Neural cell (in vitro differentiated cells): ENCODE results near the gene RBM20. TPM values are rescaled to one million over a fixed set of nuclear protein-coding genes. Genes with fewer than 3 reads are reported as not detected.

Source experiments
- H2AFZ ChIP-seq: fragments of 200-600, 300-800 bp; sonication (generic), shearing (Covaris generic); 2 replicates; pipeline ENCODE4 v1.6.0; 2014; ENCODE audit warnings: low read depth, mild to moderate bottlenecking, antibody characterized with exemption, low read length, moderate library complexity
- H3F3A ChIP-seq: fragments of 200-600 bp; shearing (Covaris generic); 2 replicates; pipeline ENCODE4 v1.6.1; 2016; ENCODE audit warnings: mild to moderate bottlenecking, moderate library complexity, mixed read lengths, antibody characterized with exemption, low read length; ENCODE audit not compliant: insufficient read depth, poor library complexity, severe bottlenecking
- H3K27ac ChIP-seq: fragments of 200-600, 300-800 bp; sonication (generic), shearing (Covaris generic); 2 replicates; pipeline ENCODE4 v1.5.1; 2014; ENCODE audit warnings: mild to moderate bottlenecking, low read length, moderate library complexity
- H3K27me3 ChIP-seq: fragments of 300-800, 200-600 bp; sonication (generic), shearing (Covaris generic); 2 replicates; pipeline ENCODE4 v1.6.0; 2014; ENCODE audit warnings: mild to moderate bottlenecking, low read depth, low read length, moderate library complexity; ENCODE audit not compliant: insufficient read depth
- H3K36me3 ChIP-seq: fragments of 300-800, 200-600 bp; sonication (generic), shearing (Covaris generic); 2 replicates; pipeline ENCODE4 v1.5.1; 2014; ENCODE audit warnings: mild to moderate bottlenecking, antibody characterized with exemption, low read length, moderate library complexity; ENCODE audit not compliant: insufficient read depth
- H3K4me2 ChIP-seq: fragments of 300-800, 200-600 bp; sonication (generic), shearing (Covaris generic); 2 replicates; pipeline ENCODE4 v1.6.0; 2014; ENCODE audit warnings: mild to moderate bottlenecking, low read length
- H3K4me3 ChIP-seq: fragments of 300-800, 200-600 bp; sonication (generic), shearing (Covaris generic); 2 replicates; pipeline ENCODE4 v1.5.1; 2014; ENCODE audit warnings: mild to moderate bottlenecking, low read length, moderate library complexity
- H3K79me2 ChIP-seq: fragments of 200-600 bp; shearing (Covaris generic); replicated peaks from 2 replicates; pipeline ENCODE4 v1.6.0; 2014; ENCODE audit warnings: mild to moderate bottlenecking, low read length, moderate library complexity; ENCODE audit not compliant: insufficient read depth
- H3K9ac ChIP-seq: fragments of 300-800, 200-600 bp; sonication (generic), shearing (Covaris generic); 2 replicates; pipeline ENCODE4 v1.6.1; 2016; ENCODE audit warnings: mild to moderate bottlenecking, low read length, mixed read lengths
- H3K9me2 ChIP-seq: fragments of 200-600 bp; shearing (Covaris generic); 2 replicates; pipeline ENCODE4 v1.6.1; 2016; ENCODE audit warnings: mild to moderate bottlenecking, low read length, mixed read lengths; ENCODE audit not compliant: insufficient read depth
- H3K9me3 ChIP-seq: fragments of 200-600, 300-800 bp; sonication (generic), shearing (Covaris generic); 2 replicates; pipeline ENCODE4 v1.6.1; 2016; ENCODE audit warnings: mild to moderate bottlenecking, mixed run types, low read length, moderate library complexity, mixed read lengths
- H4K20me1 ChIP-seq: fragments of 200-600 bp; shearing (Covaris generic); 2 replicates; pipeline ENCODE4 v1.6.1; 2016; ENCODE audit warnings: mild to moderate bottlenecking, mixed run types; ENCODE audit not compliant: insufficient read depth
- EP300 ChIP-seq: fragments of 450-650 bp; conservative IDR thresholded peaks from 2 replicates; pipeline ENCODE4 v1.6.1; 2014; ENCODE audit warnings: antibody characterized with exemption, mild to moderate bottlenecking, moderate library complexity; ENCODE audit not compliant: poor library complexity, severe bottlenecking
- EZH2 ChIP-seq: fragments of 200-600, 300-800 bp; shearing (Covaris generic), sonication (generic); IDR thresholded peaks from 2 replicates; pipeline ENCODE4 v1.6.1; 2014; ENCODE audit warnings: antibody characterized with exemption, low read length, borderline replicate concordance, mild to moderate bottlenecking; ENCODE audit not compliant: insufficient read depth, poor library complexity, severe bottlenecking
- MXI1 ChIP-seq: fragments of 450-650 bp; conservative IDR thresholded peaks from 2 replicates; pipeline ENCODE4 v1.6.1; 2014; ENCODE audit warnings: antibody characterized with exemption, mild to moderate bottlenecking; ENCODE audit not compliant: poor library complexity, severe bottlenecking
- POLR2AphosphoS5 ChIP-seq: IDR thresholded peaks from 2 replicates; pipeline ENCODE4 v1.6.1; 2012
- RAD21 ChIP-seq: fragments of 450-650 bp; conservative IDR thresholded peaks from 2 replicates; pipeline ENCODE4 v1.6.1; 2014; ENCODE audit warnings: antibody characterized with exemption, mild to moderate bottlenecking, moderate library complexity
- SMC3 ChIP-seq: fragments of 450-650 bp; conservative IDR thresholded peaks from 2 replicates; pipeline ENCODE4 v1.6.1; 2014; ENCODE audit warnings: antibody characterized with exemption, mild to moderate bottlenecking, moderate library complexity; ENCODE audit not compliant: poor library complexity
- TAF1 ChIP-seq: IDR thresholded peaks from 2 replicates; pipeline ENCODE4 v1.6.1; 2012; ENCODE audit warnings: low read depth
- polyA plus RNA-seq: library from polyadenylated mRNA; depleted of rRNA; stranded (reverse); fragments of >200 nt; gene quantifications from 2 replicates; pipeline ENCODE4 v1.2.3, GENCODE V29; 2014
- TF ChIP-seq, protein P1 (sequence below): IDR thresholded peaks from 2 replicates; pipeline ENCODE4 v1.6.1; 2012; ENCODE audit warnings: borderline replicate concordance
- TF ChIP-seq, protein P2 (sequence below): fragments of 450-650 bp; IDR thresholded peaks from 2 replicates; pipeline ENCODE4 v1.5.1; 2014; ENCODE audit warnings: antibody characterized with exemption, mild to moderate bottlenecking, moderate library complexity; ENCODE audit not compliant: poor library complexity, severe bottlenecking

RBM20 gene
- polyA plus RNA-seq, 1 donor from 2014 or later = 0.07 TPM

DNA sequence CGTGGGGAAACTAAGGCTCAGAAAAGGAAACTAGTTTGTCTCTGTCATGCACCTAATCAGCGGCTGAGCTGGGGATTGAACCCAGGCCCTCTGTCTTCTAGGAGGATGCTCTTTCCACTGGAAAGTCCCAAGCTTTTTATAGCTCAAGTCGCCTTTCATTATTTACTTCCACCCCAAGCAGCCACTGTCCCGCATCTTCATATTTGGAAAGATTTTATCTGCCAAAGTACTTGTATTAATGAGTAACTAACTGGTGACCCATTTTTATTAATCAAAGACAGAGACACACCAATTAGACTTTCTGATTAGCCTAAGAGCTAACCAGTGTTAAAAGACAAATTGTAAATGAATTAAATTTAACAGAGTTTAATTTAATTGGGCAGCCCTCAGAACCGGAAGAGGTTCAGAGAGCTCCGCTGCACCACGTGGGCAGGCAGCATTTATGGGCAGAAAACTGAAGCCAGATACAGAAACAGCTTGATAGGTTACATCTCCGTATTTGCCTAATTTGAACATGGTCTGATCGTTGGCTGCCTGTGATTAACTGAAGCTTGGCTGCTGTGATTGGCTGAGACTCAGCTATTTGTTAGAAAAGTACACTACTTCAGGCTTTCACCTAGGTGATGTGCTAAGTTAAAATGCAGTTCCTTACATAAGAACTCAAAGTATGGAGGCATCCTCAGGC lies 149.1 kb downstream of the RBM20 start:
- no peaks in the 10 kb centered on the region for H3F3A ChIP-seq
- H3K36me3 ChIP-seq = no peaks in the 10 kb centered on the region
- H3K9ac ChIP-seq = no peak overlapping the region
- H3K27ac ChIP-seq = no peak overlapping the region
- no peaks in the 10 kb centered on the region for H4K20me1 ChIP-seq
- H3K9me3 ChIP-seq = no peaks in the 10 kb centered on the region
- no peaks in the 10 kb centered on the region for H3K27me3 ChIP-seq
- H3K4me3 ChIP-seq = no peak overlapping the region
- no peaks in the 10 kb centered on the region for H3K79me2 ChIP-seq
- H3K4me2 ChIP-seq = no peak overlapping the region
- no peaks in the 10 kb centered on the region for H3K9me2 ChIP-seq
- H2AFZ ChIP-seq = no peak overlapping the region
- TF ChIP-seq EZH2 (no peak), POLR2AphosphoS5 (no peak), TAF1 (no peak), RAD21 (no peak), SMC3 (no peak), MXI1 (no peak), EP300 (no peak)
- TF ChIP-seq, protein P1, sequence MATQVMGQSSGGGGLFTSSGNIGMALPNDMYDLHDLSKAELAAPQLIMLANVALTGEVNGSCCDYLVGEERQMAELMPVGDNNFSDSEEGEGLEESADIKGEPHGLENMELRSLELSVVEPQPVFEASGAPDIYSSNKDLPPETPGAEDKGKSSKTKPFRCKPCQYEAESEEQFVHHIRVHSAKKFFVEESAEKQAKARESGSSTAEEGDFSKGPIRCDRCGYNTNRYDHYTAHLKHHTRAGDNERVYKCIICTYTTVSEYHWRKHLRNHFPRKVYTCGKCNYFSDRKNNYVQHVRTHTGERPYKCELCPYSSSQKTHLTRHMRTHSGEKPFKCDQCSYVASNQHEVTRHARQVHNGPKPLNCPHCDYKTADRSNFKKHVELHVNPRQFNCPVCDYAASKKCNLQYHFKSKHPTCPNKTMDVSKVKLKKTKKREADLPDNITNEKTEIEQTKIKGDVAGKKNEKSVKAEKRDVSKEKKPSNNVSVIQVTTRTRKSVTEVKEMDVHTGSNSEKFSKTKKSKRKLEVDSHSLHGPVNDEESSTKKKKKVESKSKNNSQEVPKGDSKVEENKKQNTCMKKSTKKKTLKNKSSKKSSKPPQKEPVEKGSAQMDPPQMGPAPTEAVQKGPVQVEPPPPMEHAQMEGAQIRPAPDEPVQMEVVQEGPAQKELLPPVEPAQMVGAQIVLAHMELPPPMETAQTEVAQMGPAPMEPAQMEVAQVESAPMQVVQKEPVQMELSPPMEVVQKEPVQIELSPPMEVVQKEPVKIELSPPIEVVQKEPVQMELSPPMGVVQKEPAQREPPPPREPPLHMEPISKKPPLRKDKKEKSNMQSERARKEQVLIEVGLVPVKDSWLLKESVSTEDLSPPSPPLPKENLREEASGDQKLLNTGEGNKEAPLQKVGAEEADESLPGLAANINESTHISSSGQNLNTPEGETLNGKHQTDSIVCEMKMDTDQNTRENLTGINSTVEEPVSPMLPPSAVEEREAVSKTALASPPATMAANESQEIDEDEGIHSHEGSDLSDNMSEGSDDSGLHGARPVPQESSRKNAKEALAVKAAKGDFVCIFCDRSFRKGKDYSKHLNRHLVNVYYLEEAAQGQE = no peak
- TF ChIP-seq, protein P2, sequence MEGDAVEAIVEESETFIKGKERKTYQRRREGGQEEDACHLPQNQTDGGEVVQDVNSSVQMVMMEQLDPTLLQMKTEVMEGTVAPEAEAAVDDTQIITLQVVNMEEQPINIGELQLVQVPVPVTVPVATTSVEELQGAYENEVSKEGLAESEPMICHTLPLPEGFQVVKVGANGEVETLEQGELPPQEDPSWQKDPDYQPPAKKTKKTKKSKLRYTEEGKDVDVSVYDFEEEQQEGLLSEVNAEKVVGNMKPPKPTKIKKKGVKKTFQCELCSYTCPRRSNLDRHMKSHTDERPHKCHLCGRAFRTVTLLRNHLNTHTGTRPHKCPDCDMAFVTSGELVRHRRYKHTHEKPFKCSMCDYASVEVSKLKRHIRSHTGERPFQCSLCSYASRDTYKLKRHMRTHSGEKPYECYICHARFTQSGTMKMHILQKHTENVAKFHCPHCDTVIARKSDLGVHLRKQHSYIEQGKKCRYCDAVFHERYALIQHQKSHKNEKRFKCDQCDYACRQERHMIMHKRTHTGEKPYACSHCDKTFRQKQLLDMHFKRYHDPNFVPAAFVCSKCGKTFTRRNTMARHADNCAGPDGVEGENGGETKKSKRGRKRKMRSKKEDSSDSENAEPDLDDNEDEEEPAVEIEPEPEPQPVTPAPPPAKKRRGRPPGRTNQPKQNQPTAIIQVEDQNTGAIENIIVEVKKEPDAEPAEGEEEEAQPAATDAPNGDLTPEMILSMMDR = no peak

DNA sequence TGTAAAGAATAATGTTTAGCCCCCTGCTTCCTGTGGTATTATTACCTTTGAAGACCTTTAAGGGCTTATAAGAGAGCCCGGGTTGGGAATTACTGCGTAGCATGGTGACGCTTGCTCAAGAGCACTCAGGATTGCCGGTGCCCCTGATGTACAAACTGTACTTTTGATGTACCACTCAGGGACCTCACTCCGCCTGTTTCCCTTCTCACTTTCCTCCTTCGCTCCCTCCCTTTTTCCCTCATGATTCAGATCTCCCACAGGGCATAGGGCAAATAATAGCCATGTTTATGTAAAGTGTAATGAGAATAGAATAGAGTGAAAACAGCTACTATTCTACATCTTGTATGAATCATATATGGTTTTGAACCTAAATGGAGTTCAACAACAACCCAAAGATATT lies 149.8 kb downstream of the RBM20 start:
- TF ChIP-seq EZH2 (no peak), EP300 (no peak), SMC3 (no peak), TAF1 (no peak)
- H3K4me3 ChIP-seq = no peak overlapping the region
- no peak overlapping the region for H3K27ac ChIP-seq
- no peaks in the 10 kb centered on the region for H3F3A ChIP-seq
- H4K20me1 ChIP-seq = no peaks in the 10 kb centered on the region
- H3K27me3 ChIP-seq = no peaks in the 10 kb centered on the region
- no peaks in the 10 kb centered on the region for H3K36me3 ChIP-seq
- no peak overlapping the region for H3K4me2 ChIP-seq
- no peaks in the 10 kb centered on the region for H3K9me3 ChIP-seq
- no peaks in the 10 kb centered on the region for H3K9me2 ChIP-seq
- no peaks in the 10 kb centered on the region for H3K79me2 ChIP-seq
- no peak overlapping the region for H3K9ac ChIP-seq
- H2AFZ ChIP-seq = no peak overlapping the region
